IMR-90 (cell line): ENCODE data around the gene TEF. TPM values are rescaled to one million over a fixed set of nuclear protein-coding genes. Genes with fewer than 3 reads are reported as not detected.
A peak's percentile ranks its signal among the peaks of the same experiment; 100 is the strongest.

Source experiments
- ATAC-seq: fragments of 200-7000 bp; cut with Tn5 transposase; 2 replicates; pipeline ENCODE4 v1.9.1; 2020; ENCODE audit warnings: low read depth, mild to moderate bottlenecking, moderate library complexity
- BruUV-seq: library from RNA; stranded (reverse); fragments of 400-500 nt; replicated peaks from 2 replicates; lab custom pipeline; 2021; lab: Mats Ljungman, UMichigan
- CTCF ChIA-PET: fragments of 300-600 bp; formaldehyde crosslinking; extraction: SDS; loops from one replicate; lab custom pipeline; 2021; ENCODE audit warnings: antibody characterized with exemption; lab: Yijun Ruan, JAX
- POLR2A ChIA-PET: fragments of 300-600 bp; sonication (Branson Sonifier 250); formaldehyde crosslinking; loops from one replicate; lab custom pipeline; 2022; ENCODE audit warnings: antibody characterized with exemption; ENCODE audit not compliant: unreplicated experiment; lab: Charles Lee
- DNase-seq: peaks from one replicate; pipeline ENCODE4 v3.0.0; 2013
- H2AFZ ChIP-seq: replicated peaks from 2 replicates; pipeline ENCODE3; 2013; ENCODE audit warnings: low read length, mild to moderate bottlenecking; ENCODE audit not compliant: poor library complexity
- H2AK5ac ChIP-seq: 2 replicates; pipeline ENCODE4 v1.6.1; 2013; ENCODE audit warnings: low read depth, low read length, inconsistent platforms
- H2AK9ac ChIP-seq: replicated peaks from 2 replicates; pipeline ENCODE3; 2013; ENCODE audit warnings: mild to moderate bottlenecking, low read depth, low read length, moderate library complexity; ENCODE audit not compliant: poor library complexity
- H2BK120ac ChIP-seq: 2 replicates; pipeline ENCODE4 v1.6.1; 2013; ENCODE audit warnings: low read depth, low read length, inconsistent platforms
- H2BK15ac ChIP-seq: 3 replicates; pipeline ENCODE4 v1.6.1; 2013; ENCODE audit warnings: low read depth, low read length, inconsistent platforms
- H2BK20ac ChIP-seq: 2 replicates; pipeline ENCODE4 v1.6.1; 2013; ENCODE audit warnings: low read depth, mild to moderate bottlenecking, inconsistent platforms, low read length, moderate library complexity
- H2BK5ac ChIP-seq: 2 replicates; pipeline ENCODE4 v1.6.1; 2013; ENCODE audit warnings: mild to moderate bottlenecking, low read depth, low read length, inconsistent platforms; ENCODE audit not compliant: poor library complexity, severe bottlenecking
- H3K14ac ChIP-seq: replicated peaks from 2 replicates; pipeline ENCODE4 v1.6.1; 2013; ENCODE audit warnings: low read depth, low read length, inconsistent platforms
- H3K18ac ChIP-seq: 2 replicates; pipeline ENCODE4 v1.6.1; 2013; ENCODE audit warnings: low read depth, low read length, control low read depth
- H3K23ac ChIP-seq: 2 replicates; pipeline ENCODE4 v1.6.1; 2013; ENCODE audit warnings: low read depth, low read length, inconsistent platforms
- H3K27ac ChIP-seq: 2 replicates; pipeline ENCODE4 v1.5.1; 2013; ENCODE audit warnings: mild to moderate bottlenecking, control low read depth, low read length; ENCODE audit not compliant: insufficient read depth
- H3K27me3 ChIP-seq: 2 replicates; pipeline ENCODE4 v1.6.1; 2013; ENCODE audit warnings: low read length; ENCODE audit not compliant: control insufficient read depth, insufficient read depth
- H3K36me3 ChIP-seq: 2 replicates; pipeline ENCODE4 v1.6.1; 2013; ENCODE audit warnings: low read length, mixed read lengths; ENCODE audit not compliant: control insufficient read depth, insufficient read depth
- H3K4ac ChIP-seq: 2 replicates; pipeline ENCODE4 v1.6.1; 2013; ENCODE audit warnings: low read depth, low read length, inconsistent platforms
- H3K4me1 ChIP-seq: 2 replicates; pipeline ENCODE4 v1.6.1; 2013; ENCODE audit warnings: low read length, mixed read lengths; ENCODE audit not compliant: control insufficient read depth, insufficient read depth
- H3K4me2 ChIP-seq: 2 replicates; pipeline ENCODE4 v1.6.1; 2013; ENCODE audit warnings: low read depth, mild to moderate bottlenecking, control low read depth, low read length, moderate library complexity
- H3K4me3 ChIP-seq: 2 replicates; pipeline ENCODE4 v1.5.1; 2013; ENCODE audit warnings: low read depth, mild to moderate bottlenecking, control low read depth, low read length, moderate library complexity; ENCODE audit not compliant: insufficient read depth
- H3K56ac ChIP-seq: 2 replicates; pipeline ENCODE4 v1.6.1; 2013; ENCODE audit warnings: low read length, inconsistent platforms; ENCODE audit not compliant: insufficient read depth; ENCODE audit errors: extremely low read depth
- H3K79me1 ChIP-seq, 2 experiments: 2 replicates each; pipeline ENCODE4 v1.6.1; 2013; ENCODE audit warnings: low read length in 2 of 2, inconsistent platforms in 1 of 2, low read depth in 1 of 2
- H3K9ac ChIP-seq: 2 replicates; pipeline ENCODE4 v1.6.1; 2013; ENCODE audit warnings: low read depth, low read length, control low read depth
- H3K9me1 ChIP-seq: 2 replicates; pipeline ENCODE4 v1.6.1; 2013; ENCODE audit warnings: low read length, inconsistent platforms; ENCODE audit not compliant: insufficient read depth
- H3K9me3 ChIP-seq: 2 replicates; pipeline ENCODE4 v1.6.1; 2013; ENCODE audit warnings: low read length; ENCODE audit not compliant: control insufficient read depth, insufficient read depth
- H4K20me1 ChIP-seq: 2 replicates; pipeline ENCODE4 v1.6.1; 2013; ENCODE audit warnings: low read length, inconsistent platforms; ENCODE audit not compliant: insufficient read depth
- H4K5ac ChIP-seq: 2 replicates; pipeline ENCODE4 v1.6.1; 2013; ENCODE audit warnings: mild to moderate bottlenecking, low read depth, low read length, control low read depth
- H4K8ac ChIP-seq, 2 experiments: 2 replicates each; pipeline ENCODE4 v1.6.1; 2013; ENCODE audit warnings: low read depth in 2 of 2, low read length in 2 of 2, control low read depth in 1 of 2, inconsistent platforms in 1 of 2
- H4K91ac ChIP-seq: 2 replicates; pipeline ENCODE4 v1.6.1; 2013; ENCODE audit warnings: low read depth, low read length, inconsistent platforms; ENCODE audit not compliant: insufficient read depth
- MAZ ChIP-seq: IDR thresholded peaks from 2 replicates; pipeline ENCODE4 v1.6.1; 2012; ENCODE audit warnings: low read depth, mild to moderate bottlenecking, low read length, improper control_type of control experiment, moderate library complexity, borderline replicate concordance
- WGBS, 2 experiments: methylation state at CpG; one replicate each; pipeline versions ENCODE4 v1.1.5 to v1.1.7; 2013; ENCODE audit warnings: missing lambda C conversion rate in 2 of 2; ENCODE audit not compliant: insufficient read length in 1 of 2; ENCODE audit errors: extremely low coverage in 2 of 2; 5-methylcytosine and 5-hydroxymethylcytosine counted together
- dilution Hi-C: fragments of 300-500 bp; cut with HindIII; formaldehyde crosslinking; loops from one replicate; pipeline ENCODE4 v1.14.3; 2018; ENCODE audit warnings: low sequenced_read_pairs; ENCODE audit not compliant: unreplicated experiment
- in situ Hi-C: fragments of 300-500 bp; cut with MboI; formaldehyde crosslinking; loops from 3 replicates; pipeline ENCODE4 v1.14.3; 2019; ENCODE audit warnings: low sequenced_read_pairs, inconsistent platforms, mixed read lengths
- intact Hi-C: fragments of 100-400 bp; cut with micrococcal nuclease; formaldehyde crosslinking; loops from 2 replicates; pipeline ENCODE4 v1.10.0; 2022
- polyA plus RNA-seq, 3 experiments: library from polyadenylated mRNA; depleted of rRNA; stranded (reverse); fragments of >200 nt; gene quantifications; 2 replicates each; pipeline ENCODE4 v1.2.3, GENCODE V29; 2012; ENCODE audit warnings: low replicate concordance in 1 of 3
- total RNA-seq: library from RNA; depleted of rRNA; stranded (reverse); fragments of >200 nt; gene quantifications from 2 replicates; pipeline ENCODE4 v1.2.3, GENCODE V29; 2012

Gene TEF
- total and polyA plus RNA-seq, 2 of the 4 experiments (the other 2 are of a cell fraction), result 5.6 to 11.6 TPM

DNA sequence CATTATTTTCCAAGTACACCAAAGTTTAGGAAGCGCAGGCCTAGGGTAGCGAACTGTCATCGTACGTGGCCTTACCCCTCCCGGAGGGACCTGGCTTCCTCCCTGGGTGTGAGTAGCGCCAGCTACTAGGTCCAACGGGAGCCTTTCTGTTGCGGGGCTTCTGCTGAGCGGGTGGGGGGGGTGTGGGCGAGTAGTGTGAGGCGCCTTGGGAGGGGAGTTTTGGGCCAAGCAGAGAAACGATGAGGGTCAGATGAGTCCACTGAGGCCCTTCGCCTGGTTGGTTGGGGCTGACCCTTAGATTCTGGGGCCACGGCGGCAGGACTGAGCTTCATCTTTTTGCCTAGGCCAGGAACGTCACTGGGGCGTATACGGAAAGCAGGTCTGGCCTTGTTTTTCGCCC lies 868 bp downstream of the TEF start:
- Histone ChIP-seq H2BK5ac (no peak overlapping the region), H3K4me2 (peak overlapping the region; percentile 83), H3K18ac (no peak overlapping the region; the same call in 1 of the 2 replicates), H4K8ac (peak overlapping the region; percentile 48 to 59; a peak in 2 of 4 replicates), H2BK20ac (no peak overlapping the region), H3K4ac (0 out of 2 replicates have a peak overlapping the region, but pooled peaks have one; percentile 6), H3K14ac (peak overlapping the region; percentile 67; the same call in 1 of the 2 replicates), H4K20me1 (no peaks in the 10 kb centered on the region), H3K56ac (no peak overlapping the region), H3K27me3 (no peaks in the 10 kb centered on the region), H4K91ac (no peak overlapping the region), H2BK15ac (no peak overlapping the region), H4K5ac (peak overlapping the region; percentile 9; the same call in 1 of the 2 replicates), H2BK120ac (no peak overlapping the region), H3K4me1 (peaks cover 9% of the 10 kb centered on the region), H3K9me1 (no peaks in the 10 kb centered on the region), H2AK9ac (peak overlapping the region; percentile 81), H3K36me3 (peaks cover 3% of the 10 kb centered on the region), H3K4me3 (peak overlapping the region; percentile 64), H3K9me3 (no peaks in the 10 kb centered on the region), H2AK5ac (peak overlapping the region; percentile 56; the same call in 1 of the 2 replicates), H3K79me1 (peaks cover 13 to 31% of the 10 kb centered on the region in 2 experiments), H3K27ac (peak overlapping the region; percentile 54; the same call in 1 of the 2 replicates), H2AFZ (peak overlapping the region; percentile 89), H3K23ac (no peak overlapping the region; the same call in 1 of the 2 replicates), H3K9ac (peak overlapping the region; percentile 74)
- CTCF ChIA-PET, result no interaction called here
- BruUV-seq, result no TSS peak
- no peak for DNase-seq
- intact Hi-C loops (no loop called here), in situ Hi-C loops (no loop called here), dilution Hi-C loops (no loop called here)
- no peak for TF ChIP-seq MAZ
- POLR2A ChIA-PET, result interaction anchor here (0.6 kb wide), 1 partner anchor 96 kb away, joined by 6 read pairs; no protein-coding TSS in a partner anchor
- no peak for ATAC-seq
- 7% methylated on average over 3 of the region's 19 CpGs; no CpG with 5 or more reads in 1 of the 2 experiments for WGBS, 2 experiments
